HEK293 (cell line): ENCODE results near the gene CWH43.
"Not testable (repeated sequence)": the region's sequence is repeated elsewhere in the genome, so short reads cannot be mapped to it uniquely, and the experiment has no call there.

Experiments used
- CTCF ChIA-PET: fragments of 350-600 bp; formaldehyde crosslinking; extraction: SDS; loops from one replicate; lab custom pipeline; 2021; ENCODE audit warnings: antibody characterized with exemption; lab: Yijun Ruan, JAX
- POLR2A ChIA-PET: fragments of 300-600 bp; formaldehyde crosslinking; extraction: SDS; loops from one replicate; lab custom pipeline; 2020; ENCODE audit warnings: antibody characterized with exemption, inconsistent platforms; lab: Yijun Ruan, JAX
- H3K27ac ChIP-seq: fragments of 200-500 bp; sonication (Bioruptor generic); 2 replicates; pipeline ENCODE4 v1.5.1; 2014; ENCODE audit warnings: low read depth, low read length, control low read depth, inconsistent platforms; ENCODE audit errors: extremely low read depth
- H3K36me3 ChIP-seq, 2 experiments: fragments of 200-500 bp in 1 of 2; sonication (Bioruptor generic) in 1 of 2; 1 replicate in 1 of 2; 2 replicates in 1 of 2; pipeline ENCODE4 v1.5.1; 2014 to 2017; ENCODE audit warnings: inconsistent platforms in 2 of 2, low read length in 2 of 2; ENCODE audit not compliant: control insufficient read depth in 2 of 2, insufficient read depth in 1 of 2
- H3K4me1 ChIP-seq: fragments of 200-500 bp; sonication (Bioruptor generic); 2 replicates; pipeline ENCODE4 v1.5.1; 2014; ENCODE audit warnings: mild to moderate bottlenecking, low read length, inconsistent platforms; ENCODE audit not compliant: control insufficient read depth, insufficient read depth
- H3K4me3 ChIP-seq: 2 replicates; pipeline ENCODE4 v1.5.1; 2011; ENCODE audit warnings: low read depth, mild to moderate bottlenecking, control low read depth, low read length, moderate library complexity
- H3K9me3 ChIP-seq: fragments of 200-500 bp; sonication (Bioruptor generic); 2 replicates; pipeline ENCODE4 v1.5.1; 2014; ENCODE audit warnings: low read depth, low read length, inconsistent platforms; ENCODE audit not compliant: control insufficient read depth, insufficient read depth
- ZNF600 ChIP-seq: fragments of 450-650 bp; formaldehyde crosslinking; IDR thresholded peaks from 2 replicates; pipeline ENCODE4 v1.5.1; 2016; ENCODE audit warnings: missing biosample characterization, missing genetic modification characterization

Gene CWH43

DNA sequence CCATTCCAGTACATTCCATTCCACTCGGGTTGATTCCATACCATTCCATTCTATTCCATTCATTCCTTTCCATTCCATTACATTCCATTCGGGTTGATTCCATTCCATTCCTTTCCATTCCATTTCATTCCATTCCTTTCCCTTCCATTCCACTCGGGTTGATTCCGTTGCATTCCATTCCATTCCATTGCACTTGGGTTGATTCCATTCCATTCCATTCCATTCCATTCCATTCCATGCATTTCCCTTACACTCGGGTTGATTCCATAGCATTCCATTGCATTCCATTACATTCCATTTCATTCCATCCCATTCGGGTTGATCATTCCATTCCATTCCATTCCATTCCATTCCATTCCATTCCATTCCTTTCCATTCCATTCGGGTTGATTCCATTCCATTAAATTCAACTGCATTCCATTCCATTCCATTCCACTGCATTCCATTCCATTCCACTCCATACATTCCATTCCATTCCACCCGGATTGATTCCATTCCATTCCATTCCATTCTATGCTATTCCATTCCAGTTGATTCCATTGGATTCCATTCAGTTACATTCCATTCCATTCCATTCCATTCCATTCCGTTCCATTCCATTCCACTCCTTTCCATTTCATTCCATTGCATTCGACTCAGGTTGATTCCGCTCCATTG, 119.3 kb downstream of the CWH43 start:
- H3K36me3 ChIP-seq, CTCF ChIA-PET, H3K4me3 ChIP-seq, H3K4me1 ChIP-seq, H3K27ac ChIP-seq, H3K9me3 ChIP-seq, POLR2A ChIA-PET: not testable (repeated sequence)

DNA sequence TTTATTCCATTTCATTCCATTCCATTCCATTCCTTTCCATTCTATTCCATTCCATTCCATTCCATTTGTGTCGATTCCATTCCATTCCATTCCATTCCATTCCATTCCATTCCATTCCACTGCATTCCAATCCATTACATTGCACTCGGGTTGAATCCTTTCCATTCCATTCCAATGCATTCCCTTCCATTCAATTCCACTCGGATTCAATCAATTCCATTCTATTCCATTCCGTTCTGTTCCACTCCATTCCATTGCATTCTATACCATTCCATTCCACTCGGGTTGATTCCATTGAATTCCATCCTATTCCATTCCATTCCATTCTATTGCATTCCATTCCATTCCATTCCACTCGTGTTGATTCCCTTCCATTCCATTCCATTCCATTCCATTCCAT, 121.2 kb downstream of the CWH43 start:
- H3K36me3 ChIP-seq, H3K4me3 ChIP-seq, CTCF ChIA-PET, H3K9me3 ChIP-seq, H3K4me1 ChIP-seq, POLR2A ChIA-PET, H3K27ac ChIP-seq: not testable (repeated sequence)

DNA sequence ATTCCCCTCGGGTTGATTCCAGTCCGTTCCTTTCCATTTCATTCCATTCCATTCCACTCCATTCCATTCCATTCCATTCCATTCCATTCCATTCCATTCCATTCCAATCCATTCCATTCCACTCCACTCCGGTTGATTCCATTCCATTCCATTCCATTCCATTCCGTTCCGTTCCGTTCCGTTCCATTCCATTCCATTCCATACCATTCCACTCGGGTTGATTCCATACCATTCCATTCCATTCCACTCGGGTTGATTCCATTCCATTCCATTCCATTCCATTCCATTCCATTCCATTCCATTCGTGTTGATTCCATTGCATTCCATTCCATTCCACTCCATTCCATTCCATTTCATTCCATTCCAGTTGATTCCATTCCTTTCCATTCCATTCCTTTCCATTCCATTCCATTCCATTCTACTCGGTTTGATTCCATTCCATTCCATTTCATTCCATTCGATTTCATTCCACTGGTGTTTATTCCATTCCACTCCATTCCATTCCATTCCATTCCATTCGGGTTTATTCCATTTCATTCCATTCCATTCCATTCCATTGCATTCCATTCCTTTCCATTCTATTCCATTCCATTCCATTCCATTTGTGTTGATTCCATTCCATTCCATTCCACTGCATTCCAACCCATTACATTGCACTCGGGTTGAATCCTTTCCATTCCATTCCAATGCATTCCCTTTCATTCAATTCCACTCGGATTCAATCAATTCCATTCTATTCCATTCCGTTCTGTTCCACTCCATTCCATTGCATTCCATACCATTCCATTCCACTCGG, 122.3 kb downstream of the CWH43 start:
- H3K9me3 ChIP-seq, POLR2A ChIA-PET, H3K27ac ChIP-seq, H3K4me3 ChIP-seq, H3K4me1 ChIP-seq, H3K36me3 ChIP-seq, CTCF ChIA-PET: not testable (repeated sequence)
- peak; percentile 48; the same call in 1 of the 2 replicates for TF ChIP-seq ZNF600 (tag by site-specific recombination)

DNA sequence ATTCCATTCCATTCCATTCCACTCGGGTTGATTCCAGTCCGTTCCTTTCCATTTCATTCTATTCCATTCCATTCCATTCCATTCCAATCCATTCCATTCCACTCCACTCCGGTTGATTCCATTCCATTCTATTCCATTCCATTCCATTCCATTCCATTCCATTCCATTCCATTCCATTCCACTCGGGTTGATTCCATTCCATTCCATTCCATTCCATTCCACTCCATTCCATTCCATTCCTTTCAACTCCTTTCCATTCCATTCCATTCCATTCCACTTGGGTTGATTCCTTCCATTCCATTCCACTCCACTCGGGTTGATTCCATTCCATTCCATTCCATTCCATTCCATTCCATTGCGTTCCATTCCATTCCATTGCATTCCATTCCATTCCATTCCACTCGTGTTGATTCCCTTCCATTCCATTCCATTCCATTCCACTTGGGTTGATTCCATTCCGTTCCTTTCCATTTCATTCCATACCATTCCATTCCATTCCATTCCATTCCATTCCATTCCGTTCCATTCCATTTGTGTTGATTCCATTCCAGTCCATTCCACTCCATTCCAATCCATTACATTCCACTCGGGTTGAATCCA, 123.6 kb downstream of the CWH43 start:
- H3K27ac ChIP-seq, POLR2A ChIA-PET, H3K36me3 ChIP-seq, H3K4me3 ChIP-seq, H3K9me3 ChIP-seq, CTCF ChIA-PET, H3K4me1 ChIP-seq: not testable (repeated sequence)

DNA sequence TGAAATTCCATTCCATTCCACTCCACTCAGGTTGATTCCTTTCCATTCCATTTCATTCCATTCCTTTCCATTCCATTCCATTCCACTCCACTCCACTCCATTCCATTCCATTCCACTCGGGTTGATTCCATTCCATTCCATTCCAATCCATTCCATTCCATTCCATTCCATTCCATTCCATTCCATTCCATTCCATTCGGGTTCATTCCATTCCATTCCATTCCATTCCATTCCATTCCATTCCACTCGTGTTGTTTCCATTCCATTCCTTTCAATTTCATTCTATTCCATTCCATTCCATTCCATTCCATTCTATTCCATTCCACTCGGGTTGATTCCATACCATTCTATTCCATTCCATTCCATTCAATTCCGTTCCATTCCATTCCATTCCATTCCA, 124.5 kb downstream of the CWH43 start:
- H3K4me3 ChIP-seq, H3K9me3 ChIP-seq, POLR2A ChIA-PET, H3K4me1 ChIP-seq, H3K36me3 ChIP-seq, H3K27ac ChIP-seq, CTCF ChIA-PET: not testable (repeated sequence)
